Lung (tissue), 12 donors: Measurements from ENCODE around the gene CCDC157. TPM values are rescaled to one million over a fixed set of nuclear protein-coding genes. Genes with fewer than 3 reads are reported as not detected.

Source experiments
- ATAC-seq: fragments of 200-7000 bp; cut with Tn5 transposase; one replicate; pipeline ENCODE4 v1.9.1; 2020; ENCODE audit warnings: moderate number of reproducible peaks; ENCODE audit not compliant: insufficient read depth, low FRiP score
- DNase-seq, 3 donors: peaks; one replicate each; pipeline ENCODE4 v3.0.0-alpha.2; 2013 to 2017
- H3K27ac ChIP-seq, 2 donors: one replicate each; pipeline ENCODE4 v1.5.1; 2013; ENCODE audit warnings: mild to moderate bottlenecking in 2 of 2, moderate library complexity in 2 of 2, control low read depth in 1 of 2, inconsistent platforms in 1 of 2, low read depth in 1 of 2, low read length in 1 of 2
- H3K27me3 ChIP-seq, 3 donors: one replicate each; pipeline ENCODE4 v1.5.1; 2013; ENCODE audit warnings: low read length in 2 of 3; ENCODE audit not compliant: control insufficient read depth in 3 of 3, insufficient read depth in 3 of 3
- H3K36me3 ChIP-seq, 4 donors: one replicate each; pipeline ENCODE4 v1.5.1; 2013; ENCODE audit warnings: low read length in 4 of 4, mild to moderate bottlenecking in 1 of 4, moderate library complexity in 1 of 4; ENCODE audit not compliant: control insufficient read depth in 4 of 4, insufficient read depth in 4 of 4
- H3K4me1 ChIP-seq, 5 donors: one replicate each; pipeline ENCODE4 v1.5.1; 2013; ENCODE audit warnings: low read length in 5 of 5, mild to moderate bottlenecking in 2 of 5, moderate library complexity in 1 of 5; ENCODE audit not compliant: control insufficient read depth in 5 of 5, insufficient read depth in 5 of 5
- H3K4me3 ChIP-seq: one replicate; pipeline ENCODE4 v1.5.1; 2013; ENCODE audit warnings: mild to moderate bottlenecking, control low read depth, moderate library complexity
- H3K9ac ChIP-seq, 2 donors: one replicate each; pipeline ENCODE4 v1.5.1; 2013; ENCODE audit warnings: low read length in 2 of 2, control low read depth in 1 of 2; ENCODE audit not compliant: insufficient read depth in 1 of 2
- H3K9me3 ChIP-seq, 4 donors: one replicate each; pipeline ENCODE4 v1.5.1; 2013; ENCODE audit warnings: low read length in 3 of 4, mild to moderate bottlenecking in 1 of 4, moderate library complexity in 1 of 4; ENCODE audit not compliant: control insufficient read depth in 4 of 4, insufficient read depth in 3 of 4
- CTCF ChIP-seq: IDR thresholded peaks from 2 replicates; pipeline ENCODE4 v1.5.1; 2012; ENCODE audit warnings: mild to moderate bottlenecking; ENCODE audit errors: control extremely low read depth, extremely low read depth
- WGBS, 2 donors: extraction: QIAGEN DNeasy Blood & Tissue Kit; methylation state at CpG; one replicate each; pipeline ENCODE4 v1.1.7; 2013; 5-methylcytosine and 5-hydroxymethylcytosine counted together
- polyA plus RNA-seq, 2 donors: library from polyadenylated mRNA; stranded (reverse); fragments of 200-250 nt; gene quantifications; one replicate each; pipeline ENCODE4 v1.2.1, GENCODE V29; 2013
- total RNA-seq, 2 donors: library from RNA; depleted of rRNA in 1 of 2; stranded (reverse); fragments of >200 nt in 1 of 2; gene quantifications; one replicate each; pipeline ENCODE4 v1.2.1, GENCODE V29; 2014 to 2021
- donor health status: control.
- donor health status: control.
- donor health status: Bipolar disorder and iron deficiency.
- donor health status: healthy.
- donor health status: DM: yes; HTN: yes; CAD: no.

Gene CCDC157
- total and polyA plus RNA-seq, 4 donors, result 4.1 to 11.9 (median 8.5) TPM

DNA sequence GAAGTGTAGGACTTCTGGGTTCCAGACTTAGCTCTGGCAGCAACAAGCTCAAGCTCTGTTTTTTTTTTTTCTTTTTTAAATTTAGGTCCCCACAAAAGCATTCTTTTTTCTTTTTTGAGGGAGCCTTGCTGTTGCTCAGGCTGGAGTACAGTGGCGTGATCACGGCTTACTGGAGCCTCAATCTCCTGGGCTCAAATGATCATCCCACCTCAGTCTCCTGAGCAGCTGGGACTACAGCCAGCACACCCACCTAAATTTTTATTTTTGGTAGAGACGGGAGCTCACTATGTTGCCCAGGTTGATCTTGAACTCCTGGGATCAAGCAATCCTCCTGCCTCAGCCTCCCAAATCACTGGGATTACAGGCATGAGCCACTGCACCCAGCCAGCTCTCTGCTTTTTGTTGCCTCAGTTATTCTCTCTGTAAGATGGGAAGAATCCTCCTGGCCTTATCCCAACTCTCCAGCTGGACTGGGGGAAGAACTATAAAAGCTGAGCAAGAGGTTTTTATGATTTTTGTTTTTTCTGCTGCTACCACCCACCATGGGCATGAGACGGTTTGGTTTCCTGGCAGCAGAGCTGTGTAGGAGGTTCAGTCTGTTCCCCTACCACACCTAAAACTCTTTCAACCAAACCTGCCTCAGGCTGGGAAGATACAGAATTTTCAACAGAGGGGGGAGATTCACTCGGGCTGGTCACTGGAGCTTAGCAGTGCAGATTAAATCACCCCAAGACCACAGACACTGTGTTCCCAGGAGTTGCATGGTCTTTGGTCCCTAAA is 57.1 kb downstream of the CCDC157 start:
- Histone ChIP-seq H3K36me3 (peaks cover 8 to 24% (median 21%) of the 10 kb centered on the region in 4 donors), H3K9me3 (peaks cover 0 to 1% (median 0%) of the 10 kb centered on the region in 4 donors), H3K4me3 (no peak overlapping the region), H3K9ac (no peak overlapping the region), H3K27ac (no peak overlapping the region), H3K4me1 (no peaks in the 10 kb centered on the region), H3K27me3 (no peaks in the 10 kb centered on the region)
- DNase-seq (no peak), ATAC-seq (no peak)
- TF ChIP-seq CTCF, result no peak
- WGBS, 2 donors, result 88 to 96% methylated on average over 5 of the region's 5 CpGs

DNA sequence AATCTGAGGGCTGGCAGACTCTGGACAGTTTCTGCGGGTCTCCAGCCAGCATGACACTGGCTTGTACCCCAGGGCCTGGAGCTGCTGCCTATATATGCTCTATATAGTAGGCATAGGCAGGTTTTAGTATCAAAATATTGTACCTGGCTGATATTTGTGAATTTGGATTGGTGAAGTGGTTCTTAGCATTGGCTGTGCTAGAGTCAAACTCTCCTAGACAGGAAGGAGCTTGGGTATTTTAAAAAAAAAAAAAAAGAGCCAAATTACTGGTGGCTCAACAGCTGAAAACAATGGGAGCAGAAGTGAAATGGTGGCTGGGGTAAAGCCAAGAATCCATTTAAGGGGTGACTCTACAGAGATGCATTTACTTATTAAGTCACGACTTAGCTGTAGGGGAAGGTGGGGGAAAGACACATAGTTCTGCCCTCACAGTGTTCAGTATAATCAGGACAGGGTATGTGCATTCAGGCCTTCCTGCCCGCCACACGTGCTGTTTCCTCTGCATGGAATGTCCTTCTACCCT is 57.8 kb downstream of the CCDC157 start:
- no peaks in the 10 kb centered on the region for H3K27me3 ChIP-seq
- H3K9me3 ChIP-seq, result peaks cover 0 to 1% (median 0%) of the 10 kb centered on the region in 4 donors
- H3K4me1 ChIP-seq, result no peaks in the 10 kb centered on the region
- ATAC-seq (no peak), DNase-seq (no peak)
- H3K9ac ChIP-seq, result no peak overlapping the region
- 88% methylated on average over 4 of the region's 4 CpGs for WGBS, 2 donors
- peaks cover 8 to 24% (median 21%) of the 10 kb centered on the region in 4 donors for H3K36me3 ChIP-seq
- H3K27ac ChIP-seq, result no peak overlapping the region
- TF ChIP-seq CTCF, result no peak
- H3K4me3 ChIP-seq, result no peak overlapping the region

DNA sequence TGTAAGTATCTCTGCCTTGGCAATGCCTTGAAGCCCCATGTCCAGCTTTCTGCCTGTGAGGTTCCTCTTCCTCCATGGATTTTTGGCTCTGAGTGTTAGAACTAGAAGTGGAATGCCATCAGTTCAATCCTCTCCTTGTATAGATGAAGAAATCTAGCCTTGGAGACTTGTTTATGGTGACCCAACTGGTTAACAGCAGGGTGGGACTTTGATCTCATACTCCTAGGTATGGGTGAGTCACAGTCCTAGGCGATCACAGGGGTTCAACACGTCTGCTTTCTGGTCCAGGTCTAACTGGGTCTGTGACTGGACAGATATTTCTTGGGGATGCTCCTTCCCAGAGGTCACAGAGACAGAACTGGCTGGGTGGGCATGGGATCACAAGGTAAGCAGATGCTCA is 59.6 kb downstream of the CCDC157 start:
- Histone ChIP-seq H3K27me3 (no peaks in the 10 kb centered on the region), H3K9ac (no peak overlapping the region), H3K9me3 (peaks cover 0 to 1% (median 0%) of the 10 kb centered on the region in 4 donors), H3K27ac (no peak overlapping the region), H3K4me1 (no peaks in the 10 kb centered on the region), H3K4me3 (no peak overlapping the region), H3K36me3 (peaks cover 8 to 24% (median 20%) of the 10 kb centered on the region in 4 donors)
- DNase-seq (no peak), ATAC-seq (no peak)
- TF ChIP-seq CTCF, result no peak
- WGBS, 2 donors, result 80 to 89% methylated on average over 2 of the region's 2 CpGs
